OCI-LY7 (cell line): Measurements from ENCODE around the gene PSTPIP2. TPM values are rescaled to one million over a fixed set of nuclear protein-coding genes. Genes with fewer than 3 reads are reported as not detected.
A peak's percentile ranks its signal among the peaks of the same experiment; 100 is the strongest.
"Not testable (repeated sequence)": the region's sequence is repeated elsewhere in the genome, so short reads cannot be mapped to it uniquely, and the experiment has no call there.

Source experiments
- BruUV-seq: library from RNA; stranded (reverse); fragments of 400-500 nt; replicated peaks from 2 replicates; lab custom pipeline; 2021; lab: Mats Ljungman, UMichigan
- CTCF ChIA-PET: fragments of 300-600 bp; sonication (Branson Sonifier 250); formaldehyde crosslinking; loops from one replicate; lab custom pipeline; 2022; ENCODE audit warnings: antibody characterized with exemption; ENCODE audit not compliant: unreplicated experiment; lab: Charles Lee
- POLR2A ChIA-PET: fragments of 300-600 bp; sonication (Branson Sonifier 250); formaldehyde crosslinking; loops from one replicate; lab custom pipeline; 2022; ENCODE audit warnings: antibody characterized with exemption; lab: Charles Lee
- DNase-seq: peaks from one replicate; pipeline ENCODE4 v3.0.0-alpha.2; 2015; ENCODE audit warnings: low spot score
- H2AFZ ChIP-seq: fragments of 200-600 bp; sonication (generic), shearing (Covaris generic); 2 replicates; pipeline ENCODE4 v1.6.1; 2014; ENCODE audit warnings: mild to moderate bottlenecking, antibody characterized with exemption, low read length, moderate library complexity
- H3K27ac ChIP-seq: fragments of 200-600 bp; sonication (generic); 2 replicates; pipeline ENCODE4 v1.5.1; 2014; ENCODE audit warnings: mixed run types, low read depth, mild to moderate bottlenecking, moderate library complexity, low read length, inconsistent platforms; ENCODE audit not compliant: poor library complexity, severe bottlenecking
- H3K36me3 ChIP-seq: fragments of 200-600 bp; sonication (generic); 2 replicates; pipeline ENCODE4 v1.6.1; 2014; ENCODE audit warnings: mild to moderate bottlenecking, antibody characterized with exemption, low read length, moderate library complexity, mixed read lengths; ENCODE audit not compliant: insufficient read depth
- H3K4me1 ChIP-seq: fragments of 200-600 bp; sonication (generic); 2 replicates; pipeline ENCODE4 v1.5.1; 2014; ENCODE audit warnings: mild to moderate bottlenecking, low read length; ENCODE audit not compliant: insufficient read depth, poor library complexity, severe bottlenecking
- H3K4me2 ChIP-seq: fragments of 200-600 bp; sonication (generic); 2 replicates; pipeline ENCODE4 v1.6.1; 2014; ENCODE audit warnings: mild to moderate bottlenecking, low read length
- H3K4me3 ChIP-seq: fragments of 200-600 bp; sonication (generic); 2 replicates; pipeline ENCODE4 v1.5.1; 2014; ENCODE audit warnings: mild to moderate bottlenecking, low read depth, low read length; ENCODE audit not compliant: poor library complexity, severe bottlenecking
- H3K79me2 ChIP-seq: fragments of 200-600 bp; sonication (generic); 2 replicates; pipeline ENCODE4 v1.6.1; 2016; ENCODE audit warnings: low read depth, mild to moderate bottlenecking, low read length, moderate library complexity, mixed read lengths; ENCODE audit not compliant: insufficient read depth
- H3K9me2 ChIP-seq: fragments of 200-600 bp; sonication (generic); 2 replicates; pipeline ENCODE4 v1.6.1; 2016; ENCODE audit warnings: mild to moderate bottlenecking, low read length, mixed read lengths; ENCODE audit not compliant: insufficient read depth
- H3K9me3 ChIP-seq: fragments of 200-600 bp; sonication (generic); 2 replicates; pipeline ENCODE4 v1.6.1; 2014; ENCODE audit warnings: mild to moderate bottlenecking, mixed run types, low read length, mixed read lengths
- H4K20me1 ChIP-seq: fragments of 200-600 bp; sonication (generic); 2 replicates; pipeline ENCODE4 v1.6.1; 2014; ENCODE audit warnings: mild to moderate bottlenecking, antibody characterized with exemption, low read length, moderate library complexity, mixed read lengths; ENCODE audit not compliant: insufficient read depth
- CTCF ChIP-seq: fragments of 200-600 bp; sonication (generic); conservative IDR thresholded peaks from 2 replicates; pipeline ENCODE4 v1.5.1; 2014; ENCODE audit warnings: mild to moderate bottlenecking, antibody characterized with exemption, low read length, moderate library complexity, mixed read lengths
- EZH2phosphoT487 ChIP-seq: fragments of 200-600 bp; sonication (generic); IDR thresholded peaks from 2 replicates; pipeline ENCODE4 v1.6.1; 2018; ENCODE audit warnings: low read depth, borderline replicate concordance, mild to moderate bottlenecking, mixed run types, antibody characterized with exemption, low read length, moderate library complexity, mixed read lengths
- intact Hi-C: fragments of 100-400 bp; cut with micrococcal nuclease; formaldehyde crosslinking; loops from one replicate; pipeline ENCODE4 v1.10.0; 2022; ENCODE audit not compliant: unreplicated experiment
- total RNA-seq, 2 experiments: library from RNA; depleted of rRNA in 1 of 2; stranded (reverse); fragments of >200 nt in 1 of 2; shearing (Covaris generic) in 1 of 2; gene quantifications; 2 replicates each; pipeline ENCODE4 v1.2.3, GENCODE V29; 2014 to 2022

Gene PSTPIP2
- total RNA-seq, 2 experiments from 2014 or later, result not detected

- Histone ChIP-seq H3K4me2 (0 out of 2 replicates have a peak overlapping the region, but pooled peaks have one; percentile 16), H3K36me3 (no peaks in the 10 kb centered on the region), H3K9me3 (no peaks in the 10 kb centered on the region), H3K4me1 (no peaks in the 10 kb centered on the region), H3K27ac (no peak overlapping the region), H4K20me1 (no peaks in the 10 kb centered on the region), H2AFZ (peak overlapping the region; percentile 58; the same call in 1 of the 2 replicates), H3K79me2 (no peaks in the 10 kb centered on the region), H3K9me2 (no peaks in the 10 kb centered on the region), H3K4me3 (no peak overlapping the region)
- no TSS peak for BruUV-seq
- POLR2A ChIA-PET, result interaction anchor here (0.7 kb wide), 1 partner anchor 60 kb away, joined by 3 read pairs; no protein-coding TSS in a partner anchor
- intact Hi-C loops, result loop anchor here (1.0 to 2.0 kb wide), 4 partner anchors 99 to 309 kb away; partner anchors contain the start of gene PSTPIP2
- peak; percentile 59 for DNase-seq
- TF ChIP-seq EZH2phosphoT487 (no peak), CTCF (peak; percentile 76)
- CTCF ChIA-PET, result no interaction called here
Observed at GRCh38 chr18:45974088-45974536, 97.9 kb downstream of the PSTPIP2 start.

GRCh38 chr18:45967007-45967706 lies 104.9 kb downstream of the PSTPIP2 start, which contains the start of gene EPG5:
Gene EPG5 (minus strand): TSS chr18:45967329. CDS start chr18:45967239, 90 bp downstream.
- peak within 1 kb of the TSS; percentile 35 for H3K27ac ChIP-seq
- H3K79me2 ChIP-seq, result peaks cover 7% of the 10 kb centered on the region; the same call in 1 of the 2 replicates
- peak within 1 kb of the TSS; percentile 93 for H3K4me3 ChIP-seq
- no peak for TF ChIP-seq CTCF
- TF ChIP-seq EZH2phosphoT487, result no peak
- H4K20me1 ChIP-seq, result no peaks in the 10 kb centered on the region
- H3K9me3 ChIP-seq, result no peaks in the 10 kb centered on the region
- peak within 1 kb of the TSS; percentile 93 for H3K4me2 ChIP-seq
- POLR2A ChIA-PET, result no interaction called here
- no peaks in the 10 kb centered on the region for H3K9me2 ChIP-seq
- BruUV-seq, result no TSS peak
- H3K4me1 ChIP-seq, result no peaks in the 10 kb centered on the region
- intact Hi-C loops, result no loop called here
- peak within 1 kb of the TSS; percentile 98 for H2AFZ ChIP-seq
- H3K36me3 ChIP-seq, result no peaks in the 10 kb centered on the region
- CTCF ChIA-PET, result no interaction called here
- peak; percentile 86 for DNase-seq

GRCh38 chr18:45964913-45965312 lies 107.1 kb downstream of the PSTPIP2 start:
- DNase-seq, H4K20me1 ChIP-seq, H3K36me3 ChIP-seq, H3K9me2 ChIP-seq, H3K27ac ChIP-seq, BruUV-seq, intact Hi-C loops, H3K4me3 ChIP-seq, H3K4me2 ChIP-seq, H2AFZ ChIP-seq, H3K79me2 ChIP-seq, H3K9me3 ChIP-seq, CTCF ChIA-PET, POLR2A ChIA-PET, H3K4me1 ChIP-seq: not testable (repeated sequence)
